T-cell (primary cell): ENCODE results near the gene GTF2F2. TPM values are rescaled to one million over a fixed set of nuclear protein-coding genes. Genes with fewer than 3 reads are reported as not detected.

Experiments
- ATAC-seq, 4 experiments: fragments of 200-7000 bp in 3 of 4; fragments of 150-1000 bp in 1 of 4; cut with Tn5 transposase; replicated peaks in 1 of 4; 1 replicate in 3 of 4; 2 replicates in 1 of 4; pipeline ENCODE4 v1.10.0; 2021; ENCODE audit warnings: moderate library complexity in 3 of 4, mild to moderate bottlenecking in 2 of 4, moderate number of reproducible peaks in 1 of 4
- CTCF ChIA-PET, 2 donors: fragments of 300-600 bp; sonication (Branson Sonifier 250); formaldehyde crosslinking; loops; one replicate each; lab custom pipeline; 2022; ENCODE audit warnings: antibody characterized with exemption in 2 of 2; lab: Charles Lee
- POLR2A ChIA-PET, 2 donors: fragments of 300-600 bp; sonication (Branson Sonifier 250); formaldehyde crosslinking; loops; one replicate each; lab custom pipeline; 2022; ENCODE audit warnings: antibody characterized with exemption in 2 of 2; lab: Charles Lee
- DNase-seq, 35 experiments: peaks; one replicate each; pipeline versions ENCODE4 v3.0.0 to v3.0.0-alpha.2; 2013 to 2023
- H3K27ac ChIP-seq: one replicate; pipeline ENCODE4 v1.5.1; 2013; ENCODE audit warnings: low read length
- H3K27me3 ChIP-seq, 2 experiments: replicated peaks in 1 of 2; 1 replicate in 1 of 2; 2 replicates in 1 of 2; pipeline versions ENCODE4 v1.6.1 to v1.7.0; 2013; ENCODE audit warnings: low read length in 1 of 2, mixed read lengths in 1 of 2; ENCODE audit not compliant: control insufficient read depth in 2 of 2, insufficient read depth in 2 of 2; ENCODE audit errors: extremely low read depth in 1 of 2
- H3K36me3 ChIP-seq, 2 donors: 1 replicate in 1 of 2; 2 replicates in 1 of 2; pipeline versions ENCODE4 v1.6.1 to v1.7.0; 2013; ENCODE audit warnings: low read length in 1 of 2; ENCODE audit not compliant: control insufficient read depth in 2 of 2, insufficient read depth in 1 of 2; ENCODE audit errors: extremely low read depth in 1 of 2
- H3K4me1 ChIP-seq, 2 experiments: 1 replicate in 1 of 2; 2 replicates in 1 of 2; pipeline versions ENCODE4 v1.6.1 to v1.7.0; 2013; ENCODE audit warnings: low read length in 2 of 2, mixed read lengths in 1 of 2; ENCODE audit not compliant: insufficient read depth in 2 of 2, control insufficient read depth in 1 of 2; ENCODE audit errors: extremely low read depth in 1 of 2
- H3K4me3 ChIP-seq, 2 donors: 1 replicate in 1 of 2; 2 replicates in 1 of 2; pipeline versions ENCODE4 v1.5.1 to v1.7.0; 2013; ENCODE audit warnings: mild to moderate bottlenecking in 2 of 2, low read length in 1 of 2, moderate library complexity in 1 of 2; ENCODE audit not compliant: control insufficient read depth in 1 of 2; ENCODE audit errors: extremely low read depth in 1 of 2
- H3K9me3 ChIP-seq: 2 replicates; pipeline ENCODE4 v1.7.0; 2013
- H3K27ac Mint-ChIP-seq, 2 donors: one replicate each; pipeline ENCODE4 v1.8.0; 2020 to 2021; ENCODE audit warnings: mild to moderate bottlenecking in 2 of 2, mixed read lengths in 2 of 2
- H3K27me3 Mint-ChIP-seq, 2 donors: one replicate each; pipeline ENCODE4 v1.8.0; 2021 to 2022; ENCODE audit warnings: mixed read lengths in 2 of 2
- H3K36me3 Mint-ChIP-seq: one replicate; pipeline ENCODE4 v1.8.0; 2021; ENCODE audit warnings: mixed read lengths
- H3K4me1 Mint-ChIP-seq, 3 donors: one replicate each; pipeline ENCODE4 v1.8.0; 2020 to 2022; ENCODE audit warnings: mixed read lengths in 3 of 3, mild to moderate bottlenecking in 1 of 3
- H3K4me3 Mint-ChIP-seq, 3 donors: one replicate each; pipeline ENCODE4 v1.8.0; 2020 to 2022; ENCODE audit warnings: mild to moderate bottlenecking in 3 of 3, mixed read lengths in 3 of 3, moderate library complexity in 3 of 3
- H3K9me3 Mint-ChIP-seq, 3 donors: one replicate each; pipeline ENCODE4 v1.8.0; 2020 to 2022; ENCODE audit warnings: mixed read lengths in 3 of 3
- WGBS: methylation state at CpG from one replicate; pipeline ENCODE4 v1.1.5; 2013; ENCODE audit warnings: missing lambda C conversion rate; ENCODE audit not compliant: insufficient coverage; 5-methylcytosine and 5-hydroxymethylcytosine counted together
- total RNA-seq, 35 experiments: library from RNA in 6 of 35; stranded (reverse) in 6 of 35; fragments of 120-200 nt in 1 of 35; gene quantifications; one replicate each; pipeline versions ENCODE4 v1.2.1 to v1.2.4 and lab custom pipeline; 2013 to 2026

The GTF2F2 gene
- total RNA-seq, result 10 to 100 TPM; 12.9 to 17.0 (median 15.6) TPM
- 19.5 TPM for total RNA-seq (2013)
- 24.5 to 97.8 (median 31.1) reads per million in 29 experiments for total RNA-seq (lab: John Stamatoyannopoulos, UW)

GRCh38 chr13:45119991-45120864 lies at the start of gene GTF2F2:
Gene GTF2F2 (plus strand): TSS chr13:45120510. CDS start chr13:45120656, 146 bp downstream.
- H3K9me3 ChIP-seq, result no peaks in the 10 kb centered on the region

GRCh38 chr13:45073809-45074208 lies 46.5 kb upstream of the GTF2F2 start:
- H3K27me3 Mint-ChIP-seq, result peaks cover 9 to 11% of the 10 kb centered on the region in 2 donors
- Histone ChIP-seq H3K27me3 (peaks cover 0 to 6% of the 10 kb centered on the region in 2 experiments), H3K36me3 (no peaks in the 10 kb centered on the region), H3K4me1 (no peaks in the 10 kb centered on the region), H3K4me3 (no peak overlapping the region), H3K9me3 (no peaks in the 10 kb centered on the region), H3K27ac (no peak overlapping the region)
- no peak overlapping the region for H3K4me3 Mint-ChIP-seq
- POLR2A ChIA-PET, result no interaction called here
- peaks cover 0 to 3% (median 0%) of the 10 kb centered on the region in 3 donors for H3K4me1 Mint-ChIP-seq
- WGBS, result 60% methylated on average over 1 of the region's 4 CpGs
- H3K27ac Mint-ChIP-seq, result no peak overlapping the region
- DNase-seq (no peak), ATAC-seq (no peak)
- H3K9me3 Mint-ChIP-seq, result no peaks in the 10 kb centered on the region
- CTCF ChIA-PET, result no interaction called here
- no peaks in the 10 kb centered on the region for H3K36me3 Mint-ChIP-seq

More at GRCh38 chr13:45119991-45120864, at the start of gene GTF2F2:
- H3K27ac ChIP-seq, result peak within 1 kb of the TSS; percentile 90
- Mint-ChIP-seq H3K9me3 (no peaks in the 10 kb centered on the region), H3K27me3 (no peaks in the 10 kb centered on the region), H3K27ac (no peak within 1 kb of the TSS), H3K36me3 (peaks cover 6% of the 10 kb centered on the region), H3K4me3 (no peak within 1 kb of the TSS), H3K4me1 (peaks cover 11 to 20% (median 15%) of the 10 kb centered on the region in 3 donors)
- ChIA-PET CTCF (interaction anchor here (0.5 to 2.0 kb wide), 4 partner anchors 73 to 252 kb away, joined by 3 to 10 read pairs (median 4); no protein-coding TSS in a partner anchor), POLR2A (interaction anchor here in 1 of 2 donors (0.5 to 1.0 kb wide), 3 partner anchors 16 to 222 kb away, joined by 4 read pairs; no protein-coding TSS in a partner anchor)
- ATAC-seq, result peak; percentile 64 to 79 (median 74)
- H3K4me1 ChIP-seq, result peaks cover 18 to 34% of the 10 kb centered on the region in 2 experiments
- H3K4me3 ChIP-seq, result peak within 1 kb of the TSS; percentile 88 to 95
- H3K36me3 ChIP-seq, result no peaks in the 10 kb centered on the region
- H3K27me3 ChIP-seq, result no peaks in the 10 kb centered on the region
- WGBS, result under 1% methylated on average over 49 of the region's 53 CpGs
- DNase-seq, result peak; percentile 65 to 93 (median 81)

- H3K36me3 Mint-ChIP-seq, result no peaks in the 10 kb centered on the region
- H3K4me3 Mint-ChIP-seq, result no peak overlapping the region
- peaks cover 9 to 11% of the 10 kb centered on the region in 2 donors for H3K27me3 Mint-ChIP-seq
- CTCF ChIA-PET, result no interaction called here
- Histone ChIP-seq H3K9me3 (no peaks in the 10 kb centered on the region), H3K4me3 (no peak overlapping the region), H3K27ac (no peak overlapping the region), H3K36me3 (no peaks in the 10 kb centered on the region), H3K4me1 (no peaks in the 10 kb centered on the region), H3K27me3 (peaks cover 0 to 4% of the 10 kb centered on the region in 2 experiments)
- peaks cover 0 to 3% (median 0%) of the 10 kb centered on the region in 3 donors for H3K4me1 Mint-ChIP-seq
- DNase-seq (no peak), ATAC-seq (no peak)
- 100% methylated on average over 2 of the region's 6 CpGs for WGBS
- POLR2A ChIA-PET, result no interaction called here
- H3K27ac Mint-ChIP-seq, result no peak overlapping the region
- H3K9me3 Mint-ChIP-seq, result no peaks in the 10 kb centered on the region
Measured at GRCh38 chr13:45074721-45075120, 45.6 kb upstream of the GTF2F2 start.

- no peak overlapping the region for H3K4me3 ChIP-seq
- H3K27ac ChIP-seq, result no peak overlapping the region
- peaks cover 6% of the 10 kb centered on the region in 2 donors for H3K27me3 Mint-ChIP-seq
- H3K36me3 ChIP-seq, result no peaks in the 10 kb centered on the region
- ATAC-seq, result no peak
- peaks cover 0 to 3% (median 0%) of the 10 kb centered on the region in 3 donors for H3K4me1 Mint-ChIP-seq
- no CpG with 5 or more reads among the region's 1 CpG for WGBS
- no peak for DNase-seq
- no peaks in the 10 kb centered on the region for H3K9me3 ChIP-seq
- ChIA-PET CTCF (interaction anchor here (0.7 to 0.9 kb wide), 2 partner anchors 37 to 395 kb away, joined by 3 to 8 read pairs; no protein-coding TSS in a partner anchor), POLR2A (no interaction called here)
- no peaks in the 10 kb centered on the region for H3K36me3 Mint-ChIP-seq
- no peaks in the 10 kb centered on the region for H3K4me1 ChIP-seq
- H3K27ac Mint-ChIP-seq, result no peak overlapping the region
- H3K4me3 Mint-ChIP-seq, result no peak overlapping the region
- H3K27me3 ChIP-seq, result peaks cover 0 to 2% of the 10 kb centered on the region in 2 experiments
- H3K9me3 Mint-ChIP-seq, result no peaks in the 10 kb centered on the region
Measured at GRCh38 chr13:45078003-45078402, 42.3 kb upstream of the GTF2F2 start.

- peaks cover 0 to 3% (median 0%) of the 10 kb centered on the region in 3 donors for H3K4me1 Mint-ChIP-seq
- H3K9me3 ChIP-seq, result no peaks in the 10 kb centered on the region
- no peak for ATAC-seq
- H3K9me3 Mint-ChIP-seq, result no peaks in the 10 kb centered on the region
- 90% methylated on average over 2 of the region's 6 CpGs for WGBS
- no peaks in the 10 kb centered on the region for H3K36me3 ChIP-seq
- no peak overlapping the region for H3K27ac ChIP-seq
- ChIA-PET POLR2A (no interaction called here), CTCF (no interaction called here)
- H3K4me1 ChIP-seq, result no peaks in the 10 kb centered on the region
- no peak overlapping the region for H3K27ac Mint-ChIP-seq
- no peaks in the 10 kb centered on the region for H3K27me3 ChIP-seq
- no peaks in the 10 kb centered on the region for H3K36me3 Mint-ChIP-seq
- DNase-seq, result no peak
- no peaks in the 10 kb centered on the region for H3K27me3 Mint-ChIP-seq
- no peak overlapping the region for H3K4me3 Mint-ChIP-seq
- H3K4me3 ChIP-seq, result no peak overlapping the region
Measured at GRCh38 chr13:45082964-45083363, 37.3 kb upstream of the GTF2F2 start.

GRCh38 chr13:45084515-45084914 lies 35.8 kb upstream of the GTF2F2 start:
- Histone ChIP-seq H3K27me3 (peaks cover 0 to 2% of the 10 kb centered on the region in 2 experiments), H3K4me1 (no peaks in the 10 kb centered on the region), H3K27ac (no peak overlapping the region), H3K36me3 (no peaks in the 10 kb centered on the region), H3K9me3 (no peaks in the 10 kb centered on the region), H3K4me3 (no peak overlapping the region)
- CTCF ChIA-PET, result no interaction called here
- Mint-ChIP-seq H3K9me3 (no peaks in the 10 kb centered on the region), H3K36me3 (no peaks in the 10 kb centered on the region), H3K27me3 (no peaks in the 10 kb centered on the region), H3K27ac (no peak overlapping the region), H3K4me3 (peak overlapping the region in 1 of 3 donors; percentile 17), H3K4me1 (no peaks in the 10 kb centered on the region)
- ATAC-seq (no peak), DNase-seq (no peak)
- POLR2A ChIA-PET, result no interaction called here
